ENCODE data around the gene EIF5B.
"Not testable (repeated sequence)": the region's sequence is repeated elsewhere in the genome, so short reads cannot be mapped to it uniquely, and the experiment has no call there.

DNA sequence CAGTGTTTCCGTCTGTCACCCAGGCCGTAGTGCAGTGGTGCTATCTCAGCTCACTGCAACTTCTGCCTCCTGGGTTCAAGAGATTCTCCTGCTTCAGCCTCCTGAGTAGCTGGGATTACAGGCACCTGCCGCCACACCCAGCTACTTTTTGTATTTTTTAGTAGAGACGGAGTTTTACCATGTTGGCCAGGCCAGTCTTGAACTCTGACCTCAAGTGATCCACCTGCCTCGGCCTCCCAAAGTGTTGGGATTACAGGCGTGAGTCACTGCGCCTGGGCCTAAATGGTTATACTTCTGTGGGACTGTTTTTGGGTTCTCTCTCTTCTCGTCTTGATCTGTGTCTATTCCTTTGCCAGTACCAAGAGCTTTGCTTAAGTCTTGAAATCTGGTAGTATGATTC is 17.6 kb downstream of the EIF5B start:
- TF ChIP-seq, protein P1, sequence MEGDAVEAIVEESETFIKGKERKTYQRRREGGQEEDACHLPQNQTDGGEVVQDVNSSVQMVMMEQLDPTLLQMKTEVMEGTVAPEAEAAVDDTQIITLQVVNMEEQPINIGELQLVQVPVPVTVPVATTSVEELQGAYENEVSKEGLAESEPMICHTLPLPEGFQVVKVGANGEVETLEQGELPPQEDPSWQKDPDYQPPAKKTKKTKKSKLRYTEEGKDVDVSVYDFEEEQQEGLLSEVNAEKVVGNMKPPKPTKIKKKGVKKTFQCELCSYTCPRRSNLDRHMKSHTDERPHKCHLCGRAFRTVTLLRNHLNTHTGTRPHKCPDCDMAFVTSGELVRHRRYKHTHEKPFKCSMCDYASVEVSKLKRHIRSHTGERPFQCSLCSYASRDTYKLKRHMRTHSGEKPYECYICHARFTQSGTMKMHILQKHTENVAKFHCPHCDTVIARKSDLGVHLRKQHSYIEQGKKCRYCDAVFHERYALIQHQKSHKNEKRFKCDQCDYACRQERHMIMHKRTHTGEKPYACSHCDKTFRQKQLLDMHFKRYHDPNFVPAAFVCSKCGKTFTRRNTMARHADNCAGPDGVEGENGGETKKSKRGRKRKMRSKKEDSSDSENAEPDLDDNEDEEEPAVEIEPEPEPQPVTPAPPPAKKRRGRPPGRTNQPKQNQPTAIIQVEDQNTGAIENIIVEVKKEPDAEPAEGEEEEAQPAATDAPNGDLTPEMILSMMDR (IDR thresholded peaks at IDR 0.05) = not testable (repeated sequence)
- TF ChIP-seq POLR2A (IDR thresholded peaks at IDR 0.05) = not testable (repeated sequence)

Data from esophagus squamous epithelium (tissue), 4 donors.